NCI-H2029 treated with DMSO at 0.1 percent for 48 hours (cell line): Measurements from ENCODE around the gene EYA3.

Experiments
- DNase-seq: peaks from one replicate; lab custom pipeline; 2025; lab: John Stamatoyannopoulos, UW

Gene EYA3

DNA sequence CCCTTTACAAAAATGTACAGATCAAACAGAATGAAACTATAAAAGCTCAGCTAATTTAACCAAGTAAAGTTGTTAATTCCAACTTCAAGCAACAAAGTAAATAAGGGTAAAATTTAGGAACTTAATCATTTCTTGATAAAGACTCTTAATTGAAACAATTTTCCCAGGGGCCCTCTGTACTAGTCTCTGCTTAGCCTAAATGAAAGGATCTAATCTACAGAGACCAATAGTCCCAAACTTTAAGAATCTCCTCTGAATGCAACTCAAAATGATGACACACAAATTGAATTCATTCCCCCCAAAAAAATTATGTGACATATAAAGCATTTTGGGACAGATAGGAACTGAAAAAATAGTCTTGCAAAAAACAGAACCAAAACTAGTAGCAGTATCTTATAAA is 16.6 kb downstream of the EYA3 start:
- no peak for DNase-seq

DNA sequence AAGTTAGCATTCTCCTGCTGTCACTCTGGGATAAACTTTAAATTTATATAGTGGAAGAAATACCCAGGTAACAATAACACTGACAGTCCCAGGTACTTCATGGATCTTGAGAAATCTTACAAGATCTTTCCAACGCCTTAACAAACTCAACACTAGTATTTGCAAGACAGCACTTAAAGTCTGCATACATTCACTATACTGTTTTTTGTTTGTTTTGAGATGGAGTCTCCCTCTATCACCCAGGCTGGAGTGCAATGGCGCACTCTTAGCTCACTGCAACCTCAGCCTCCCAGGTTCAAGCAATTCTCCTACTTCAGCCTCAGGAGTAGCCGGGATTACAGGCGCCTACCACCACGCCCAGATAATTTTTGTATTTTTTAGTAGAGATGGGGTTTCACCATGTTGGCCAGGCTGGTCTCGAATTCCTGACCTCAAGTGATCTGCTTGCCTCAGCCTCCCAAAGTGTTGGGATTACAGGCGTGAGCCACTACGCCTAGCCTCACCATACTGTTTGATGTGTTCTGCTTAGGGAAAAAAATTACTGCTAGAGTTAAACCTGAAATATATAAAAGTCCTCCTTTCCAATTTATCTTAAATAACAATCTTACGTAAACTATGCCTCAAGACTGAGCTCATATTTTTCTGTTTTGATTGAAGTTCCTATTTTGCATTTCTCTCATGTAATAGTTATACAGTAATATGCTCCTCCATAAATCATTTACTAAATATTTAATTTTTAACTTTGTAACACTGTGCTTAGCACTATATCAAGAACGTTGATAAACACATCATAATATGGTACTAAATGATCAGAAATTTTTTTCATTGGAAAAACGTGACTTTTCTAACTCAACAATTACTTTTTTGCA is 17.5 kb downstream of the EYA3 start:
- DNase-seq = no peak

DNA sequence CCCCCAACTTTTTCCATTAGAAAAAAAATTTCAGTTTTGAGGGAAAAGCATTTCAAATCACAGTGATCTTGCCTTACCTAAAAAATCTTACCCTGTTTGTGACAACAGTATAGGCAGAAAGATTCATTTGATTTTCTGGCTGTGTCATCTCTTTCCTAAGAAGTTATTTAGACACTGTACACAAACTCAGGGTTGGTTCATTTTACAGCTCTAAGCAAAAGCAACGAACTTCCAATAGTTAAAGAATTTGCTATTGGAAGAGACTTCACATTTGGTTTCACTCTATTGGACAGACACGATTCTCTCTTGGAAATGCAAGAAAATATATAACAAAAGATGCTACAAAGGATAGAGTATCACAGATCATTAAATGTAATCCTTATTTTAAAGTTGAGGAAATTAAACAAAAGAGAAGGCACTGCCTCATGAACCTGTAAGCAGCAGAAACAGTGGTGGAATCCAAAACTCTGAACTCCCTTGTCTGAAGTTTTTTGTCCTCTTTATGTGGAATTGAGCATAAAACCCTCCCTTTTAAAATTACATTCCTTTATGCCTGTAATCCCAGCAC is 20.8 kb downstream of the EYA3 start:
- DNase-seq = no peak

DNA sequence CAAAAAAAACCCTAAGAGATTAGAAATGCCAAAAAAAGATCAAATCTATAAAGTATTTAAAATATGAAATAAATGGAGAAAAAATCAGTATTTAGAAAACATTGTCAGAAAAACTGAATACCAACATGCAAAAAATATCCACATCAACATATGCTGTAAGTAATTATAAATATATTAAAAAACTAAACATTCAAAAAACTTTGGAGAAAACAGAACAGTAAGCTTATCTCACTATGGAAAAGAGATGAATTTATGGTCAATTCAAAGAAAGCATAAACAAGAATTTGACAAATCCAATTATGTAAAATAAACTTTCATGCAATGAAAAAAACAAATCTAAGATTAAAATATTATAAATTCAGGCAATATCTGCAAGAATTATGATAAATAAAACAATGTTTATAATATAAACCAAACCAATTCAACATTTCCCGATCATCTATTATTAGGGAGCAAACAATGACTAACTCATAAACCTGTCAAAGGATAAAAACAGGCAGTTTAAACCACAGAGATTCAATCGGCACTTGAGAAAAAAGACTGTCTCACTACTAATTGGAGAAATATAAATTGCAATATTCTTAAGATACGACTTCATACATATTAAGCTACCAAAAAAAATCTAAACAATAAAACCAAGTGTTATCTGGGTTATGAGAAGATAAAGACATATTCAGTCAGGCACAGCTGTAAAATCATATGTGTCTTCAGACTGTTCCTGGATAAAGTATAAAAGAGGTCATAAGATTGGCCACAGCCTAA is 21.8 kb downstream of the EYA3 start:
- no peak for DNase-seq

DNA sequence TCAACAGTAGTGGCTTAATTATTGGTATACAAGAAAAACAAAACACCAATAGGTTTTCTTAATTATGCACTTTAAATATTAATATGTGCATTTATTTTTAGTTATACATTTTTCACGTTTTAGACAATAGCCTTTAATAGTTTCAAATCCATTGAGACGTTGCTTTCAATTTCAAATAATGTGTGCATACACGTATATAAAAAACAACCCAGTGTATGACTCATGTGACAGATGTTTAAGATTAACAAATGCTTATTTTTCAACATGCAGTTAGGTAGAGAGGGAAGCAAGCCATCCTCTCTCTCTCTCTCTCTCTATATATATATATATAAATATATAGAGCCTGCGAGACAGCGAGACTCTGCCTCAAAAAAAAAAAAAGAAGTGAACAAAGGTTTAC is 24.3 kb downstream of the EYA3 start:
- DNase-seq = no peak

DNA sequence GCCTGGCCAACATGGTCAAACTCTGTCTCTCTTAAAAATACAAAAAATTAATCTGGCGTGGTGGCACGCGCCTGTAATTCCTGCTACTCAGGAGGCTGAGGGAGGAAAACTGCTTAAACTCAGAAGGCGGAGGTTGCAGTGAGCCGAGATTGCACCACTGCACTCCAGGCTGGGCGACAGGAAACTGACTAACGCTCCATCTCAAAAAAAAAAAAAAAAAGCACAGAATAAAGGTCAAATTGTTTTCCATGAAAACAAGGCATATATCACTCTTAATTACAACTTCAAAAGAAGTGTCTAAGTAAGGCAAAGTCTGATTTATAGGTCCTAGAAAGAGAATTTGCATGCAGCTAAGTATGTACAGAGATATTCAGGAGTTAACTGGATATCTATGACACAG is 25.6 kb downstream of the EYA3 start:
- no peak for DNase-seq

DNA sequence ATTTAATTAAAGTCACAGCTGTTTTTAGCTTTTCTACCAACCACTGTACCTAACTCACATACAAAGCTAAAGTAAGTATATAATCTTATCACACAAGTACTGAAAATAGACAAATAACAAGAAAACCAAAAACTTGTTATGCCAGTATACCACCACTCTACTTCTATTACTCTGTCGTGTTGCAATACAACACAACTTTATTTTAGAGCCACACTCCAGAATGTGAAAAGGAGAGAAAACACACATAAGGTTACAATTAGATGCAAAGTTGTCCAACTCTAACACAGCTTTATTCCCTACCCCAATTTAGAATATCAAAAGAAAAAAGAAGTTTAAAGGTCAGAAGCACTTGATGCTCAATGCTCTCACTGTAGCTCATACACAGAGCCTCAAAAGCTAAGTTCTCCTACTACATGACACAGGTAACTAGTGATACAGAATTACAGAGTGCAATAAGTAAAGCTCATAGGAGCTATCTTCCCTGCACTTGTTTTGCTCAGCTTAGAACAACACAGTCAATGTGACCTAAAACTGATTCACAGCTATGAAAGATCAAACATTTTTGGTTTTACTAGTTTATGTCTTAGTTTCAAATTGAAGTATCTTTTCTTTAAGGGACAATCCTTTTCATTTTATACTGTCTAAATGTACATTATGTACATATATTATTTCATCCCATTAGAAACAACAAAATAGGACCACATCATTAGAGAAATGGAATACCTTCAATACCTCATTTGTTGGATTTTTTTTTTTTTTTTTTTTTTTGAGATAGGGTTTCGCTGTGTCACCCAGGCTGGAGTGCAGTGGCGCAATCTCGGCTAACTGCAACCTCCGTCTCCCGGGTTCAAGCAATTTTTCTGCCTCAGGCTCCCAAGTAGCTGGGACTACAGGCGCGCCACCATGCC is 29.2 kb downstream of the EYA3 start:
- no peak for DNase-seq

DNA sequence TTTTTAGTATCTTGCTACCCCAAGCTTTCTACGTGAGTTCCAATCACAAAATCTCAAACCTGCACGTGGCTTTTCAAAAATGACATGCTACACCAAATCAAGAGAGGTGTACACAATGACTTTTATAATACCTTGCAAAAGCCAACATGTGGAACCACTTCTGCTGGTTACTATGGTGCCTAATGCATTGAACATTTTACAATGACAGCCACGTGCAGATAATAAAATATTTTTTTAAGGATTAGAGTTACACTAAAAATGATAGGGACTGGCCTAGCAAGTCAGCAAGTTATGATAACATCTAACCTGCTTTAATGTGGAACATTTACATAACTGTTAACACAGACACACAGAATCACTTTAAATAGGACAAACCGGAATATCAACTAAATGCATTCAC is 30.2 kb downstream of the EYA3 start:
- DNase-seq = no peak

DNA sequence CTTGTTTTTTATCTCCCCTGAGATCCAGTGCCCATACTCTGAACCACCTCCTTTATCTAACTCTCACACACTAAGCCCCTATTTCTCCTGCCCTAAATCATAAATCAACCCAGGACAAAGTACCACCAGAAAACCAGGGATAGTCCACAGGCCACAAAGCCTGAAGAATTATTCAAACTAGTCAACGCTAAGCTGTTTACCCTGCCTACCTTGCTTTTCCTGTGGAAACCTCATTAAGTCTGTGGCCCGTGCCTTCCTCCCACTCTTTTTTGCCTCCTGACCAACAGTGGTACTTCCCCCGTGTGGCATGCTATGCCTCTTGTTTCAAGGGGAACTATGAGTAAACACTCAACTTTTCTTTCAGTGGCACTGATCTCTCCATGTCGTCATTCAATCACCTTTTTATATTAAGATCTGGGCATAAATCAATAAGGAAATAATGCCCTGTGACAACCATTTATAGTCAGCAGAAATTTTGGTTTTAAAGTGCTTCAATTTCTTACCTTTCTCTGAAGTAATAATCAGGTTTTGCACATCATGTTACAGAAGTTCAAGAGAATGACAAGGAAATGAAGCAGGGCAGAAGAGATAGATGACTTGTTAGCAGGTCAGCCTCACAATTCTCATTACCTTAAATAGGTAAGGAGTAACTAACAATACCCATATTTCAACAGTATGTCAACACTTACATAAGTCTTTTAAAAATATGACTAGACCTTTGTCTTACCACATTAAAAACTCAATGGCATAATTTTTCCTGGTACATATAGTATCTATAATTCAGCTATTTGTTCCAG is 32.1 kb downstream of the EYA3 start:
- peak; percentile 32 for DNase-seq

DNA sequence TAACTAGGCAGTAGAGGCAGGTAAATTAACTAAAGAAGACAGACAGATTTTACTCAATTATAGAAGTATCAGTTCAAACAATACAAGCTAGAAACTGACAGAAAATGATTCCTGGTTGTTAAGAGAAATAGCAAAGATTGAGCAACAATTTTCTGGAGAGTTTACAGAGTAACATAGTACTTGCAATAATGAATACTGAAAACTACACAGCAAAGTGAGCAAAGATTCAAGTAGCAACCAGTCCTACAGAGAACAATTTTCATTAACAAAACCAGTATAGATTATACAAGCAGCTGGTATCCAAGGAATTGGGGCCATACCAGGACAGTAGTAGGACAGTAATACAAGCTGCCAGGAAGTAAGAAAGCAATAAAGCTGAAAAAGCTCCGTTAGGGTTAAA is 37.6 kb downstream of the EYA3 start:
- no peak for DNase-seq

DNA sequence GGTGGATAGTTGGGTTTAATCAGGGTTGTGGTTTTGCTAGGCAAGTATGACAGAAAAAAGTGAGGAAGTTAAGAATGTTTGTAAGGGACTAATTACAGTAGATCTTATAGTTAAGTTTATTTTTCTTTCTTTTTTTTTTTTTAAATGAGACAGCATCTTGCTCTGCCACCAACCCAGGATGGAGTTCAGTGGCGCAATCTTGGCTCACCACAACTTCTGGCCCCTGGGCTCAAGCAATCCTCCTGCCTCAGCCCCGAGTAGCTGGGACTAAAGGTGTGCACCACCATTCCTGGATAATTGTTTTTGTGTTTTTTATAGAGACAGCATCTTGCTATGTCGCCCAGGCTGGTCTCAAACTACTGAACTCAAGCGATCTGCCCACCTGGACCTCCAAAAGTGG is 41.7 kb downstream of the EYA3 start:
- no peak for DNase-seq

DNA sequence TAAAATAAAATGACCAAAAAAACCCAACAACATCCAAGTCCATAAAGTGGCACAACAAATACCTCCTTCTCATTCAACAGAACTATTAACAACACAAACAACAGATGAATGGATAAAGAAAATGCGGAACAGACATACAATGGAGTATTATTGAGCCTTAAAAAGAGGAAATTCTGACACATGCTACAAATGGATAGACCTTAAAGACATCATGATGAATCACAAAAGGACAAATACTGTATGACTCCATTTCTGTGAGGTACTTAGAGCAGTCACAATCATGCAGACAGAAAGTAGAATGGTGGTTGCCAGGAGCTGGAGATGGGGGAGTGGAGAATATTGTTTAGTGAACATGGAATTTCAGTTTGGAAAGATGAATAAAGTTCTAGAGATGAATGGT is 42.6 kb downstream of the EYA3 start:
- DNase-seq = no peak

DNA sequence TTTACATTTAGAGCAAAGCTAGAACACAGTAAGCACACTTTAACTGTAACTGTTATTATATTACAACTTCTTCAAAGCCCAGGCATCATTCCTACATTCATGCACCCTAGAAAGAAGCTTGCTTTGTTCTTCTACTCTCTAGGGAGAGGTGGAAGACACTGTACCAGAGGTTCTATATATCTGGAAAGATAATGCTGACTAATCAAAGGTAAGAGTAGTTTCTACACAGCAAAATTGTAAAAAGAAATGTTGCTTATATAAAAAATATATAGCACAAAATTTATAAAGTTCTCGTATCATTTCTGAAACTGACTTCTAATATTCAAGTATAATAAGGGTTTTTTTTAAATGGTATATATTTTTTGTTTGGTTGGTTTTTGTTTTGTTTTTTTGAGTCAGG is 44.0 kb downstream of the EYA3 start:
- DNase-seq = no peak

DNA sequence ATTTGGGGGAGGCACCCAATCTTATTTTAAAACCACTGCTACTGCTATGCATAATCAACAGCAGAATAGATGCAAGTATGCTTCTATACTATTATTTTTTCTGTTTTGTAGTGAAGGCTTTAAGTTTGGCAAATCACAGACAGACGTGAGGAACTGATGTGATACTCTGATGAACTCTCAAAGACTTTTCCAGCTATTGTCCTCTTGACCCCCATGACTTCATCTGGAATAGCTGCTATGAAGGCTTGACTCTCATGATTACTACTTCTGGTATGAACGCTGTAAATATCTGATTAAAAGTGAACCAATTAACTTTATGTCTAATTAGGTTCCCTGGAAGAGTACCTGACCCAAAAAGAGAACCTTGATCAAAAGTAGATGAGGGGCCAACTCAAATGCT is 49.1 kb downstream of the EYA3 start:
- DNase-seq = no peak

DNA sequence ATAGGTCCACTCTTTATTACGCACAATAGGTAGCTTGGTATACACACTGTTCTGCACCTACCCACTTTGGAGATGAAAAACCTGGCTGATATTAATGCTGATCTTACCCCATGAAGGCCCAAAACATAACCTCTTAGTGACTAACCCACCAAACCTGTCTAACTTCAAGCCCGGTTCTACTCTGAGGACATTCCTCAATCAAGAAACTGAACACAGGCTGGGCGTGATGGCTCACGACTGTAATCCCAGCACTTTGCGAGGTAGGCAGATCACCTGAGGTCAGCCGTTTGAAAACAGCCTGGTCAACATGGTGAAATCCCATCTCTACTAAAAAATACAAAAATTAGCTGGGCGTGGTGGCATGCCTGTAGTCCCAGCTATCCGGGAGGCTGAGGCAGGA is 50.5 kb downstream of the EYA3 start:
- no peak for DNase-seq

DNA sequence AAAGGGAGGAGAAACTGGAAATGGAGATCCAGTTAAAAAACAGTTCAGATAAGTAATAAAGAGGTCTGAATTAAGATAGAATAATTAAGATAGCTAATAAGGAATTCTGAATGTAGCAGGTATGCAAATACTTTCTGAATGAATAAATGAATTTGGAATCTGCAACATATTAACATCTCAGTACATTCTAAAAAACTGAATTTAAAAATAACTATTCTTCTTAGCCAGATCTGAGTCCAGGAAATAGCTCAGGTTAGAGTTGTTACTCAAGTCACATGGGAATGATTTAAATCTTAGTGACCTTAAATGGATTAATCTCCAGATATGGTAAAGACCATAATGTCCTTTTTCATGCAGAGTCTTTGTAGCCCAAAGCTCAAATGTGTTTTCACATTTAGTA is 51.2 kb downstream of the EYA3 start:
- no peak for DNase-seq

DNA sequence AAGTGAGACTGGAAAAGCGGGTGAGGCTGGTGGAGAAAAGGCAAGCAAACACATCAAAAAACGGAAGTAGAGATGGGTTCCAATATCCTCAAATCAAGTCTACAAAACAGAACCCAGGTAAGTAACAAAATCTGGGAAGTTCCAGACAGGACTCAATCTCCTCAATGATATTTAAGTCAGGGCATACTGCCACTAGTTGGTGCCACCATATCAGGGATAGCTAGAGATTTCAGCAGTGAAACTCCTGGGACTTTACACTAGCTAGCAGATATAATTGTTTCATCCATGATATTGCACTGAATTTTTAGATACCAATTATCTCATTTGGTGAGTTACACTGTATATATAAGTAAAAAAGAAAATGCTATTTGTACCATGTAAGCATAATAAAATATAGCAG is 52.0 kb downstream of the EYA3 start:
- DNase-seq = no peak

DNA sequence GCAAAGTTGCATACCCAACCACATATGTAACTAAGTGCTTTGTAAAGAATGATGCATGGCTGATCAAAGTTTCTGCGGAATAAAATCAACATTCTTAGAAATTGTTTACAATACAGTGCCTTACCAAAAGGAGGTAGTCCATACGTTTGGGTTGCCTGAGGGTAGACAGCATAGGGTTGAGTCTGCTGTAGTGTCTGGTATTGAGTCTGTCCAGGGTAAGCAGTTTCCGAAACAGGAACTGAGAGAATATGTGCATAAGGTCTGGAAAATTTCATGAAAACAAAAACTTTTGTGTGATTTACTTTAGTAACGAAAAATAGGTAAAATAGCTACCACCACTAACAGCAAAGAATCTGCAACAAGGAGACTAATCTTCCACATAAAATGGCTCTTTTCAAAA is 53.0 kb downstream of the EYA3 start:
- DNase-seq = no peak

DNA sequence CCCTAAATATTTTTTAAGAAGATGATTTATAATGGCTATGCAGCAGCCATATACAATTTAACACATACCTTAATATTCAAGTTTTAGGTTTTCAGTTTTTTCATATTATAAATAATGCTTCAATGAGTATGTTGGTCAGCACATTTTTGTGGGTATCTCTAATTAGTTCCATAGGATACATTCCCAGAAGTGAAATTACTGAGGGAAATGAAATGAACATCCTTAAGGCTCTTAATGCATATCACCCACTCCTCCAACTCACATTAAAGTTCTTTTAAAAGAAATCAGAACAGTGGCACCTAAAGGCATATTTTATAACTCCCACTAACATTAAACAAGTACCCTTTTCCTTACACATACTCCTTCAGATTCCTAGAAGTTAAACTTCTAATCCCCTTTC is 56.1 kb downstream of the EYA3 start:
- no peak for DNase-seq

DNA sequence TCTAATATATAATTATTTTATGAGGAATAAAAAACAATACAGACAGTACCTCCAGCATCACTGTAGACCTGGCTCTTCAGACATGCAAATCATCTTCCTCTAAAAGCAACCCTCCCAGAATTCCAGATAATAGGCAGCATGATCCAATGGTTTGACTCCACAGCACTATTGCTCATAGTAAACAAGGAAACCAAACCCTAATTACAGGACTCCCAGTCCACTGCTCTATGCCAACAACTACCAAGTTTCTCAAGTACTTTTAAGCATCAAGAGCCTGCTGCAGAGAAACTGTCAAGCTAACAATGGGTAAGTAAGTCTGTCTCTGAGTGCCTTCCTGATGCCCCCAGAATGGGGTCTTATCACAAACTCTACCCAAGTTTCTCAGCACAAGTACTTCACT is 57.2 kb downstream of the EYA3 start:
- no peak for DNase-seq

DNA sequence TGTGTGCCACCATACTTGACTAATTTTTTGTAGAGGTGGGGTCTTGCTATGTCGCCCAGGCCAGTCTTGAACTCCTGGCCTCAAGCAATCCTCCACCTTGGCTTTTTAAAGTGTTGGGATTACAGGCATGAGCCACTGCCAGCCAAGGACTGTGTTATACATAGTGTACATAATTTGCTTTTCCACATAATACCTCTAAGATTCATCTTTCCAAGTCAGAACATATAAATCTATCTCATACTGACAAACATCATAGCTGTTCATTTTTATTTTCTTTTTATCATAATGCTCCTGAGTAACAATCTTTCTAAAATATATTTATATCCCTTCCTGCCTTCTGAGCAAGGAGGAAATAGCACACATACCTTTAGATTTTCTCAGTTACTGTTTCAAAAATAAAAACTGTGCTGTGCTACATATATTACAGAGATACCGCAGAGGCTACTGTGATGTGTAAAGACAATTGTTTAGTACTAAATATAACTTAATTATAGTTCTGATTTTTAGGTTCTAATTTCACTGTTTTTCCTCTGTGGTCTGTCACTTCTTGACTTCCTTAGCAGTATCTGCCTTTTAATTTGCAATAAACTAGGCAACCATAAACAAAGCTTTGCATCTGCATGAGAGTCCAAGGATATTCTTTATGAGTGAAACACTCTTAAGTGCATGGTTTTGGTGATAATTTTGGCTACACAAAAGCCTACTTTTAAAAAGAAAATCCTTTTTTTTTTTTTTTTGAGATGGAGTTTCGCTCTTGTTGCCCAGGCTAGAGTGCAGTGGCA is 59.3 kb downstream of the EYA3 start:
- no peak for DNase-seq
